ENCODE measurements around the gene GRIN1. TPM values are rescaled to one million over a fixed set of nuclear protein-coding genes. Genes with fewer than 3 reads are reported as not detected.

Gene GRIN1
- total RNA-seq, 4 donors from 2014 or later = 0.11 to 0.50 (median 0.19) TPM; not detected in 1

GRCh38 chr9:137150617-137151457 lies 11.9 kb downstream of the GRIN1 start:
- no peaks in the 10 kb centered on the region for H3K4me1 ChIP-seq
- DNase-seq (ENCODE audit: extremely low spot score) = no peak
- no peaks in the 10 kb centered on the region for H3K9me3 ChIP-seq
- no peak overlapping the region for H3K27ac ChIP-seq (replicated peaks in 1 of 4)
- TF ChIP-seq, protein P1, sequence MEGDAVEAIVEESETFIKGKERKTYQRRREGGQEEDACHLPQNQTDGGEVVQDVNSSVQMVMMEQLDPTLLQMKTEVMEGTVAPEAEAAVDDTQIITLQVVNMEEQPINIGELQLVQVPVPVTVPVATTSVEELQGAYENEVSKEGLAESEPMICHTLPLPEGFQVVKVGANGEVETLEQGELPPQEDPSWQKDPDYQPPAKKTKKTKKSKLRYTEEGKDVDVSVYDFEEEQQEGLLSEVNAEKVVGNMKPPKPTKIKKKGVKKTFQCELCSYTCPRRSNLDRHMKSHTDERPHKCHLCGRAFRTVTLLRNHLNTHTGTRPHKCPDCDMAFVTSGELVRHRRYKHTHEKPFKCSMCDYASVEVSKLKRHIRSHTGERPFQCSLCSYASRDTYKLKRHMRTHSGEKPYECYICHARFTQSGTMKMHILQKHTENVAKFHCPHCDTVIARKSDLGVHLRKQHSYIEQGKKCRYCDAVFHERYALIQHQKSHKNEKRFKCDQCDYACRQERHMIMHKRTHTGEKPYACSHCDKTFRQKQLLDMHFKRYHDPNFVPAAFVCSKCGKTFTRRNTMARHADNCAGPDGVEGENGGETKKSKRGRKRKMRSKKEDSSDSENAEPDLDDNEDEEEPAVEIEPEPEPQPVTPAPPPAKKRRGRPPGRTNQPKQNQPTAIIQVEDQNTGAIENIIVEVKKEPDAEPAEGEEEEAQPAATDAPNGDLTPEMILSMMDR (IDR thresholded peaks at IDR 0.05) = no peak
- TF ChIP-seq EP300 (IDR thresholded peaks at IDR 0.05) = no peak
- TF ChIP-seq POLR2AphosphoS5 (IDR thresholded peaks at IDR 0.05) = no peak
- no peak for TF ChIP-seq POLR2A (IDR thresholded peaks at IDR 0.05; ENCODE audit: low read depth)
- H3K27me3 ChIP-seq = peaks cover 0 to 74% (median 10%) of the 10 kb centered on the region in 4 donors
- no peaks in the 10 kb centered on the region for H3K36me3 ChIP-seq
- 24% methylated on average over 32 of the region's 34 CpGs for WGBS
- no peak overlapping the region for H3K4me3 ChIP-seq
- intact Hi-C loops (cut with DNase I) = no loop called here

DNA sequence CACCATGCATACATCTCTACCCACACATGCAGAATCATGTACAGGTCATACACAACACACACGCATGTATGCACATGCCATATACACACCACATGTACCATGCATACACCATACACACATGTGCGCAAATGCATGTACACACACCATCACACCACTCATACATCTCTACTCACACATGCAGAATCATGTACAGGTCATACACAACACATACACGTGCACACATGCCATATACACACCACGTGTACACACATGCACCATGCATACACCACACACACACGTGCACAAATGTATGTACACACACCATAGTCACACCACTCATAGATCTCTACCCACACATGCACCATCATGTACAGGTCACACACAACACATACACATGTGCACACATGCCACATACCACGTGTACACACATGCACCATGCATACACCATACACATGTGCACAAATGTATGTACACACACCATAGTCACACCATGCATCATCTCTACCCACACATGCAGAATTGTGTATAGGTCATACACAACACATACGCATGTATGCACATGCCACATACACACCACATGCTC lies 14.0 kb downstream of the GRIN1 start:
- Histone ChIP-seq H3K27ac (replicated peaks in 1 of 4) (no peak overlapping the region), H3K4me1 (peaks cover 6 to 15% (median 9%) of the 10 kb centered on the region in 4 donors), H3K4me3 (no peak overlapping the region), H3K9me3 (no peaks in the 10 kb centered on the region), H3K36me3 (no peaks in the 10 kb centered on the region), H3K27me3 (peaks cover 0 to 74% (median 24%) of the 10 kb centered on the region in 4 donors)
- intact Hi-C loops (cut with DNase I) = no loop called here
- WGBS = 95% methylated on average over 7 of the region's 7 CpGs
- DNase-seq (ENCODE audit: extremely low spot score) = no peak
- TF ChIP-seq EP300 (IDR thresholded peaks at IDR 0.05) (no peak), POLR2A (IDR thresholded peaks at IDR 0.05; ENCODE audit: low read depth) (no peak), POLR2AphosphoS5 (IDR thresholded peaks at IDR 0.05) (no peak)
- TF ChIP-seq, protein P1 (IDR thresholded peaks at IDR 0.05) = no peak

DNA sequence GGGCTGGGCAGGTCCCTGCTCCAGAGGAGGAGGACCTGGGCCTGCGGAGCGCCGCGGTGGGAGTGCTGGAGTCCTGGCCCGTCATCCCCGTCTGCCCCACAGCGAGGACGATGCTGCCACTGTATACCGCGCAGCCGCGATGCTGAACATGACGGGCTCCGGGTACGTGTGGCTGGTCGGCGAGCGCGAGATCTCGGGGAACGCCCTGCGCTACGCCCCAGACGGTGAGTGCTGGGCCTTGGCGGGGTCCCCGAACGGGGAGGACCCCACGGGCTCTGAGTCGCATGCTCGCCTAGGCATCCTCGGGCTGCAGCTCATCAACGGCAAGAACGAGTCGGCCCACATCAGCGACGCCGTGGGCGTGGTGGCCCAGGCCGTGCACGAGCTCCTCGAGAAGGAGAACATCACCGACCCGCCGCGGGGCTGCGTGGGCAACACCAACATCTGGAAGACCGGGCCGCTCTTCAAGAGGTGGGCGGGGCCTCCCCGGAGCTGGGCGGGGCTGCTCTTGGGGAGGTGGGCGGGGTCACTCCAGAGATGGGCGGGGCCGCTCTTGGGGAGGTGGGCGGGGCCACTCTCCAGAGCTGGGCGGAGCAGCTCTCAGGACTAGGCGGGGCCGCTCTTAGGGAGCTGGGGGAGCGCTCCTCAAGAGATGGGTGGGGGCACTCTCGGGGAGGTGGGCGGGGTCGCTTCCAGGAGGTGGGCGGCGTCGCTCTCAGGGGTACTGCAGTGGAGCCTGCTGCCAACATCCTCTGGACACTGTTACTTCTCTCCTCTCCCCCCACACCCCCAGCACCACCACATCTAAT lies 17.8 kb downstream of the GRIN1 start:
- intact Hi-C loops (cut with DNase I) = no loop called here
- no peak overlapping the region for H3K27ac ChIP-seq (replicated peaks in 1 of 4)
- H3K9me3 ChIP-seq = no peaks in the 10 kb centered on the region
- peak overlapping the region; percentile 16 to 33 (median 28) for H3K4me3 ChIP-seq
- 5% methylated on average over 12 of the region's 65 CpGs for WGBS
- H3K27me3 ChIP-seq = peaks cover 0 to 76% (median 57%) of the 10 kb centered on the region in 4 donors
- H3K36me3 ChIP-seq = no peaks in the 10 kb centered on the region
- peaks cover 6 to 25% (median 17%) of the 10 kb centered on the region in 4 donors for H3K4me1 ChIP-seq
- TF ChIP-seq POLR2A (IDR thresholded peaks at IDR 0.05; ENCODE audit: low read depth) (no peak), EP300 (IDR thresholded peaks at IDR 0.05) (no peak), POLR2AphosphoS5 (IDR thresholded peaks at IDR 0.05) (no peak)
- TF ChIP-seq, protein P1 (IDR thresholded peaks at IDR 0.05) = no peak
- DNase-seq (ENCODE audit: extremely low spot score) = no peak

- TF ChIP-seq POLR2AphosphoS5 (IDR thresholded peaks at IDR 0.05) (no peak), POLR2A (IDR thresholded peaks at IDR 0.05; ENCODE audit: low read depth) (no peak), EP300 (IDR thresholded peaks at IDR 0.05) (no peak)
- TF ChIP-seq, protein P1 (IDR thresholded peaks at IDR 0.05) = no peak
- peaks cover 0 to 87% (median 67%) of the 10 kb centered on the region in 4 donors for H3K27me3 ChIP-seq
- 61% methylated on average over 16 of the region's 19 CpGs for WGBS
- intact Hi-C loops (cut with DNase I) = no loop called here
- DNase-seq (ENCODE audit: extremely low spot score) = no peak
- H3K4me3 ChIP-seq = no peak overlapping the region
- no peak overlapping the region for H3K27ac ChIP-seq (replicated peaks in 1 of 4)
- peaks cover 14 to 35% (median 27%) of the 10 kb centered on the region in 4 donors for H3K4me1 ChIP-seq
- H3K36me3 ChIP-seq = no peaks in the 10 kb centered on the region
- no peaks in the 10 kb centered on the region for H3K9me3 ChIP-seq
Measured at GRCh38 chr9:137157618-137158415, 18.9 kb downstream of the GRIN1 start.

Data from esophagus muscularis mucosa (tissue), 4 donors.